OCI-LY7 (cell line): ENCODE results near the gene KIAA1755. TPM values are rescaled to one million over a fixed set of nuclear protein-coding genes. Genes with fewer than 3 reads are reported as not detected.

Source experiments
- BruUV-seq: library from RNA; stranded (reverse); fragments of 400-500 nt; replicated peaks from 2 replicates; lab custom pipeline; 2021; lab: Mats Ljungman, UMichigan
- CTCF ChIA-PET: fragments of 300-600 bp; sonication (Branson Sonifier 250); formaldehyde crosslinking; loops from one replicate; lab custom pipeline; 2022; ENCODE audit warnings: antibody characterized with exemption; ENCODE audit not compliant: unreplicated experiment; lab: Charles Lee
- POLR2A ChIA-PET: fragments of 300-600 bp; sonication (Branson Sonifier 250); formaldehyde crosslinking; loops from one replicate; lab custom pipeline; 2022; ENCODE audit warnings: antibody characterized with exemption; lab: Charles Lee
- DNase-seq: peaks from one replicate; pipeline ENCODE4 v3.0.0-alpha.2; 2015; ENCODE audit warnings: low spot score
- H2AFZ ChIP-seq: fragments of 200-600 bp; sonication (generic), shearing (Covaris generic); 2 replicates; pipeline ENCODE4 v1.6.1; 2014; ENCODE audit warnings: mild to moderate bottlenecking, antibody characterized with exemption, low read length, moderate library complexity
- H3K27ac ChIP-seq: fragments of 200-600 bp; sonication (generic); 2 replicates; pipeline ENCODE4 v1.5.1; 2014; ENCODE audit warnings: mixed run types, low read depth, mild to moderate bottlenecking, moderate library complexity, low read length, inconsistent platforms; ENCODE audit not compliant: poor library complexity, severe bottlenecking
- H3K36me3 ChIP-seq: fragments of 200-600 bp; sonication (generic); 2 replicates; pipeline ENCODE4 v1.6.1; 2014; ENCODE audit warnings: mild to moderate bottlenecking, antibody characterized with exemption, low read length, moderate library complexity, mixed read lengths; ENCODE audit not compliant: insufficient read depth
- H3K4me1 ChIP-seq: fragments of 200-600 bp; sonication (generic); 2 replicates; pipeline ENCODE4 v1.5.1; 2014; ENCODE audit warnings: mild to moderate bottlenecking, low read length; ENCODE audit not compliant: insufficient read depth, poor library complexity, severe bottlenecking
- H3K4me2 ChIP-seq: fragments of 200-600 bp; sonication (generic); 2 replicates; pipeline ENCODE4 v1.6.1; 2014; ENCODE audit warnings: mild to moderate bottlenecking, low read length
- H3K4me3 ChIP-seq: fragments of 200-600 bp; sonication (generic); 2 replicates; pipeline ENCODE4 v1.5.1; 2014; ENCODE audit warnings: mild to moderate bottlenecking, low read depth, low read length; ENCODE audit not compliant: poor library complexity, severe bottlenecking
- H3K79me2 ChIP-seq: fragments of 200-600 bp; sonication (generic); 2 replicates; pipeline ENCODE4 v1.6.1; 2016; ENCODE audit warnings: low read depth, mild to moderate bottlenecking, low read length, moderate library complexity, mixed read lengths; ENCODE audit not compliant: insufficient read depth
- H3K9me2 ChIP-seq: fragments of 200-600 bp; sonication (generic); 2 replicates; pipeline ENCODE4 v1.6.1; 2016; ENCODE audit warnings: mild to moderate bottlenecking, low read length, mixed read lengths; ENCODE audit not compliant: insufficient read depth
- H3K9me3 ChIP-seq: fragments of 200-600 bp; sonication (generic); 2 replicates; pipeline ENCODE4 v1.6.1; 2014; ENCODE audit warnings: mild to moderate bottlenecking, mixed run types, low read length, mixed read lengths
- H4K20me1 ChIP-seq: fragments of 200-600 bp; sonication (generic); 2 replicates; pipeline ENCODE4 v1.6.1; 2014; ENCODE audit warnings: mild to moderate bottlenecking, antibody characterized with exemption, low read length, moderate library complexity, mixed read lengths; ENCODE audit not compliant: insufficient read depth
- CTCF ChIP-seq: fragments of 200-600 bp; sonication (generic); conservative IDR thresholded peaks from 2 replicates; pipeline ENCODE4 v1.5.1; 2014; ENCODE audit warnings: mild to moderate bottlenecking, antibody characterized with exemption, low read length, moderate library complexity, mixed read lengths
- EZH2phosphoT487 ChIP-seq: fragments of 200-600 bp; sonication (generic); IDR thresholded peaks from 2 replicates; pipeline ENCODE4 v1.6.1; 2018; ENCODE audit warnings: low read depth, borderline replicate concordance, mild to moderate bottlenecking, mixed run types, antibody characterized with exemption, low read length, moderate library complexity, mixed read lengths
- intact Hi-C: fragments of 100-400 bp; cut with micrococcal nuclease; formaldehyde crosslinking; loops from one replicate; pipeline ENCODE4 v1.10.0; 2022; ENCODE audit not compliant: unreplicated experiment
- total RNA-seq, 2 experiments: library from RNA; depleted of rRNA in 1 of 2; stranded (reverse); fragments of >200 nt in 1 of 2; shearing (Covaris generic) in 1 of 2; gene quantifications; 2 replicates each; pipeline ENCODE4 v1.2.3, GENCODE V29; 2014 to 2022

KIAA1755 gene
- total RNA-seq, 2 experiments from 2014 or later = not detected

- no peaks in the 10 kb centered on the region for H3K9me3 ChIP-seq
- CTCF ChIA-PET = no interaction called here
Measured at GRCh38 chr20:38200646-38201045, 59.9 kb downstream of the KIAA1755 start.

GRCh38 chr20:38199501-38200390 is 60.8 kb downstream of the KIAA1755 start:
- BruUV-seq = no TSS peak
- TF ChIP-seq EZH2phosphoT487 (no peak), CTCF (no peak)
- H3K4me2 ChIP-seq = no peak overlapping the region
- DNase-seq = no peak
- no peaks in the 10 kb centered on the region for H3K79me2 ChIP-seq
- no peak overlapping the region for H3K4me3 ChIP-seq
- no peaks in the 10 kb centered on the region for H3K9me3 ChIP-seq
- no peak overlapping the region for H3K27ac ChIP-seq
- no peaks in the 10 kb centered on the region for H3K4me1 ChIP-seq
- CTCF ChIA-PET = no interaction called here
- intact Hi-C loops = no loop called here
- H2AFZ ChIP-seq = no peak overlapping the region
- no peaks in the 10 kb centered on the region for H4K20me1 ChIP-seq
- H3K9me2 ChIP-seq = no peaks in the 10 kb centered on the region
- POLR2A ChIA-PET = no interaction called here
- H3K36me3 ChIP-seq = no peaks in the 10 kb centered on the region

More at GRCh38 chr20:38200646-38201045, 59.9 kb downstream of the KIAA1755 start:
- H3K9me2 ChIP-seq = no peaks in the 10 kb centered on the region
- no peak overlapping the region for H2AFZ ChIP-seq
- intact Hi-C loops = no loop called here
- POLR2A ChIA-PET = no interaction called here
- no peaks in the 10 kb centered on the region for H4K20me1 ChIP-seq
- BruUV-seq = no TSS peak
- TF ChIP-seq EZH2phosphoT487 (no peak), CTCF (no peak)
- H3K4me1 ChIP-seq = no peaks in the 10 kb centered on the region
- no peak overlapping the region for H3K4me3 ChIP-seq
- no peak overlapping the region for H3K4me2 ChIP-seq
- no peak for DNase-seq
- H3K79me2 ChIP-seq = no peaks in the 10 kb centered on the region
- no peaks in the 10 kb centered on the region for H3K36me3 ChIP-seq
- no peak overlapping the region for H3K27ac ChIP-seq
